ENCODE results near the gene EIF3B.

The EIF3B gene

DNA sequence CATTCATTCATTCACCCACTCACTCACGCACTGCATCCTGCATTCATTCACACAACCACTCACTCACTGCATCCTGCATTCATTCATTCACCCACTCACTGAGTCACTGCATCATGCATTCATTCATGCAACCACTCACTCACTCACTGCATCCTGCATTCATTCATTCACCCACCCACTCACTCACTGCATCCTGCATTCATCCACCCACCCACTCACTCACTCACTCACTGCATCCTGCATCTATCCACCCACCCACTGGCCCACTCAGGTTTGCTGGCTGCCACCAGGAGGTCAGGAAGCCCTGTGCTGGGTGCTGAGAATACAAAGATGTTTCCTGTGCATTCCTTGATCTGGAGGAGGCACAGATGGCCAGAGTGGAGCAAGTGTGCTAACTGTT is 38.0 kb upstream of the EIF3B start:
- TF ChIP-seq, protein P1, sequence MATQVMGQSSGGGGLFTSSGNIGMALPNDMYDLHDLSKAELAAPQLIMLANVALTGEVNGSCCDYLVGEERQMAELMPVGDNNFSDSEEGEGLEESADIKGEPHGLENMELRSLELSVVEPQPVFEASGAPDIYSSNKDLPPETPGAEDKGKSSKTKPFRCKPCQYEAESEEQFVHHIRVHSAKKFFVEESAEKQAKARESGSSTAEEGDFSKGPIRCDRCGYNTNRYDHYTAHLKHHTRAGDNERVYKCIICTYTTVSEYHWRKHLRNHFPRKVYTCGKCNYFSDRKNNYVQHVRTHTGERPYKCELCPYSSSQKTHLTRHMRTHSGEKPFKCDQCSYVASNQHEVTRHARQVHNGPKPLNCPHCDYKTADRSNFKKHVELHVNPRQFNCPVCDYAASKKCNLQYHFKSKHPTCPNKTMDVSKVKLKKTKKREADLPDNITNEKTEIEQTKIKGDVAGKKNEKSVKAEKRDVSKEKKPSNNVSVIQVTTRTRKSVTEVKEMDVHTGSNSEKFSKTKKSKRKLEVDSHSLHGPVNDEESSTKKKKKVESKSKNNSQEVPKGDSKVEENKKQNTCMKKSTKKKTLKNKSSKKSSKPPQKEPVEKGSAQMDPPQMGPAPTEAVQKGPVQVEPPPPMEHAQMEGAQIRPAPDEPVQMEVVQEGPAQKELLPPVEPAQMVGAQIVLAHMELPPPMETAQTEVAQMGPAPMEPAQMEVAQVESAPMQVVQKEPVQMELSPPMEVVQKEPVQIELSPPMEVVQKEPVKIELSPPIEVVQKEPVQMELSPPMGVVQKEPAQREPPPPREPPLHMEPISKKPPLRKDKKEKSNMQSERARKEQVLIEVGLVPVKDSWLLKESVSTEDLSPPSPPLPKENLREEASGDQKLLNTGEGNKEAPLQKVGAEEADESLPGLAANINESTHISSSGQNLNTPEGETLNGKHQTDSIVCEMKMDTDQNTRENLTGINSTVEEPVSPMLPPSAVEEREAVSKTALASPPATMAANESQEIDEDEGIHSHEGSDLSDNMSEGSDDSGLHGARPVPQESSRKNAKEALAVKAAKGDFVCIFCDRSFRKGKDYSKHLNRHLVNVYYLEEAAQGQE (IDR thresholded peaks at IDR 0.05; ENCODE audit: insufficient read depth in 1 of 2, low read depth in 2 of 2, low read length in 2 of 2), result no peak
- TF ChIP-seq FOXP2 (optimal IDR thresholded peaks at IDR 0.05; ENCODE audit: borderline replicate concordance, extremely low read depth, extremely low read length, insufficient read depth) (no peak), SIN3A (IDR thresholded peaks at IDR 0.05; ENCODE audit: borderline replicate concordance, insufficient read depth, low read length) (no peak), TAF1 (IDR thresholded peaks at IDR 0.05; ENCODE audit: borderline replicate concordance, insufficient read depth, low read length) (no peak), POLR2AphosphoS5 (IDR thresholded peaks at IDR 0.05; ENCODE audit: low read depth, low read length) (no peak)

DNA sequence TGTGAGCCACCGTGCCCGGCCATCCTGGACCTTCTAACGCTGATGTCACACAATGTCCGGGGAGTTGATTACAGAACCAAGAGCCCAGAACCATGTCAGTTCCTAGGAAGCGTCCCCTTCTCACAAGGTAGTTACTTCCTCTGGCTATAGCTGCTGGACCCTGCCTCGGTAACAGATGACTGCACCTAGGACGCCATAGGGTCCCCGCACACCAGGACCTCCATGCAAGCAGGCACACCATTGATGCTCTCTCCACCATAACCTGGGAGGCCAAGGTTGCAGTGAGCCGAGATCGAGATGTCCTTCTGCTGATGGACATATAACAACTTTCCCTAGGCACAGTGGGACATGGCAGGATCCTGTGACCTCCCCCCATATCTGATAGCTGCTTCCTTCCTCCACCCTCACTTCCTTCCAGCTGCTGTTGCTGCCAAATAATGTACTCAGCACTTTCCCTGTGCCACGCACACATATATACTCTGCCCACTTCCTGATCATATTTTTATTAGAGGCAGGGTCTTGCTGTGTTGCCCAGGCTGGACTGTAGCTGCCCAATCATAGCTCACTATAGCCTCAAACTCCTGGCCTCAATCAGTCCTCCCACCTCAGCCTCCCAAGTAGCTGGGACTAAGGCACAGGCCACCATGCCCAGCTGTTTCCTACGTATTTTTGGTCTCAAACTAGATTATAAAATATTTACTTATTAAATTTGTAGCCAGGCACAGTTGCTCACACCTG is 36.9 kb upstream of the EIF3B start:
- TF ChIP-seq FOXP2 (optimal IDR thresholded peaks at IDR 0.05; ENCODE audit: borderline replicate concordance, extremely low read depth, extremely low read length, insufficient read depth), result no peak
- no peak for TF ChIP-seq POLR2AphosphoS5 (IDR thresholded peaks at IDR 0.05; ENCODE audit: low read depth, low read length)
- no peak for TF ChIP-seq TAF1 (IDR thresholded peaks at IDR 0.05; ENCODE audit: borderline replicate concordance, insufficient read depth, low read length)
- TF ChIP-seq, protein P1 (IDR thresholded peaks at IDR 0.05; ENCODE audit: insufficient read depth in 1 of 2, low read depth in 2 of 2, low read length in 2 of 2), result no peak
- no peak for TF ChIP-seq SIN3A (IDR thresholded peaks at IDR 0.05; ENCODE audit: borderline replicate concordance, insufficient read depth, low read length)

DNA sequence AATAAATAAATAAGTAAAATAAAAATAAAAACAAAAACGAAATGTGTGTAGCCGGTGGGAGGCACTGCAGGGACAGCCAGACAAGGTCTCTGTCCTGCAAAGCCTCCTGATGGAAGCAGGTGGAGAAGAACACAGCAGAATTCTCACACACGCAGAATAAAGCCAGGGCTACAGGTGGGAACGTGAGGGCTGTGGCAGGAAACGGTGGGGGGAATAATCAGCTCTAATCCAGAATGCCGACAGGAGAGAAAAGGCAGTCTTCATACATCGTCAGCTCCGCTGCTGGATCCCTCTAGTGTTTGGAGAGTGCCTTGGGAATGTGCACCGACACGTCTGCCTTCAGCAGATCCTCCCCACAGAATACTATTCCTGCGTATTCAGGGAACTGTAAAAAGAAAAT is 33.6 kb upstream of the EIF3B start:
- TF ChIP-seq POLR2AphosphoS5 (IDR thresholded peaks at IDR 0.05; ENCODE audit: low read depth, low read length), result no peak
- TF ChIP-seq SIN3A (IDR thresholded peaks at IDR 0.05; ENCODE audit: borderline replicate concordance, insufficient read depth, low read length), result no peak
- no peak for TF ChIP-seq TAF1 (IDR thresholded peaks at IDR 0.05; ENCODE audit: borderline replicate concordance, insufficient read depth, low read length)
- TF ChIP-seq, protein P1 (IDR thresholded peaks at IDR 0.05; ENCODE audit: insufficient read depth in 1 of 2, low read depth in 2 of 2, low read length in 2 of 2), result no peak
- TF ChIP-seq FOXP2 (optimal IDR thresholded peaks at IDR 0.05; ENCODE audit: borderline replicate concordance, extremely low read depth, extremely low read length, insufficient read depth), result no peak

DNA sequence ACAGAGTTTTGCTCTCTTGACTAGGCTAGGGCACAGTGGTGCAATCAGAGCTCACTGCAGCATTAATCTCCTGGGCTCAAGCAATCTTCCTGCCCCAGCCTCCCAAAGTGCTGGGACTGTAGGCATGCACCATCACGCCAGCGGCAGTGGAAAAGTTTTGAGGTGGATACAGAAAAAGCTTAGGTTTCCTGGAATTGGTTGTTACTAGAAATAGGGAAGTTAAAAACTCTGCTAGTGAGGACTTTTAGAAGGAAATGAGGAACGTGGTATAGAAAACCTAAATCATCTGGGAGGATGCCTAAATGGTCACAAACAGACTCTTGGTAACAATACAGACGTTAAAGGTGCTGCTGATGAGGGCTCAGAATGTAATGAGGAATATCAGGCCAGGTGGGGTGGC is 29.5 kb upstream of the EIF3B start:
- TF ChIP-seq SIN3A (IDR thresholded peaks at IDR 0.05; ENCODE audit: borderline replicate concordance, insufficient read depth, low read length) (no peak), FOXP2 (optimal IDR thresholded peaks at IDR 0.05; ENCODE audit: borderline replicate concordance, extremely low read depth, extremely low read length, insufficient read depth) (no peak), TAF1 (IDR thresholded peaks at IDR 0.05; ENCODE audit: borderline replicate concordance, insufficient read depth, low read length) (no peak), POLR2AphosphoS5 (IDR thresholded peaks at IDR 0.05; ENCODE audit: low read depth, low read length) (no peak)
- TF ChIP-seq, protein P1 (IDR thresholded peaks at IDR 0.05; ENCODE audit: insufficient read depth in 1 of 2, low read depth in 2 of 2, low read length in 2 of 2), result no peak

All from PFSK-1 (cell line).